H7 (cell line): Measurements from ENCODE around the gene CPM. TPM values are rescaled to one million over a fixed set of nuclear protein-coding genes. Genes with fewer than 3 reads are reported as not detected.
"Not testable (repeated sequence)": the region's sequence is repeated elsewhere in the genome, so short reads cannot be mapped to it uniquely, and the experiment has no call there.

ENCODE experiments used
- DNase-seq: peaks from one replicate; pipeline ENCODE4 v3.0.0; 2012
- H3K27me3 ChIP-seq: 2 replicates; pipeline ENCODE4 v1.6.0; 2011; ENCODE audit warnings: mild to moderate bottlenecking, low read length; ENCODE audit not compliant: control insufficient read depth, insufficient read depth
- H3K36me3 ChIP-seq: replicated peaks from 2 replicates; pipeline ENCODE4 v1.5.1; 2011; ENCODE audit warnings: low read length; ENCODE audit not compliant: control insufficient read depth, insufficient read depth
- H3K4me3 ChIP-seq: 2 replicates; pipeline ENCODE4 v1.5.1; 2011; ENCODE audit warnings: low read depth, mild to moderate bottlenecking, control low read depth, low read length, moderate library complexity; ENCODE audit not compliant: insufficient read depth
- total RNA-seq: library from RNA; depleted of rRNA; stranded (reverse); fragments of >200 nt; shearing (Covaris generic); gene quantifications from 2 replicates; pipeline ENCODE4 v1.2.3, GENCODE V29; 2014

Gene CPM
- total RNA-seq, 1 experiment from 2014 or later = 0.28 TPM

DNA sequence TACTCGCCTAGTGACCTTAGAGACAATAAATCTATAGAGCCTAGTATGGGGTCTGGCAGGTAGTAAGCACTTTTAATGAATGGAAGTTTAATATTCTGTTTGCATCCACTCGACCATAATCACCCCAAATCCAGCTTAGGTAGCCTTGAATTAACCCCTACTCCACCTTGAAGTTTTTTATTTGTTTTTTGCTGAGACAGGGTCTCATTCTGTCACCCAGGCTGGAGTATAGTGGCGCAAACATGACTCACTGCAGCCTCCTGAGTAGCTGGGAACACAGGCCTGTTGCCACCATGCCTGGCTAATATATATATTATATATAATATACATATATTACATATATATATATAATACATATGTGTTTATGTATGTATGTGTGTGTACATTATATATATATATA is 86.2 kb downstream of the CPM start:
- no peak overlapping the region for H3K4me3 ChIP-seq
- no peak for DNase-seq
- H3K36me3 ChIP-seq = peaks cover 2% of the 10 kb centered on the region
- no peaks in the 10 kb centered on the region for H3K27me3 ChIP-seq

- Histone ChIP-seq H3K36me3 (peaks cover 8% of the 10 kb centered on the region), H3K27me3 (no peaks in the 10 kb centered on the region), H3K4me3 (no peak overlapping the region)
- DNase-seq = no peak
Observed at GRCh38 chr12:68844788-68845695, 87.9 kb downstream of the CPM start.

- H3K36me3 ChIP-seq = peaks cover 13% of the 10 kb centered on the region
- no peaks in the 10 kb centered on the region for H3K27me3 ChIP-seq
- no peak for DNase-seq
- no peak overlapping the region for H3K4me3 ChIP-seq
Observed at GRCh38 chr12:68844318-68844745, 88.6 kb downstream of the CPM start.

- peaks cover 19% of the 10 kb centered on the region for H3K36me3 ChIP-seq
- DNase-seq = no peak
- no peaks in the 10 kb centered on the region for H3K27me3 ChIP-seq
- H3K4me3 ChIP-seq = no peak overlapping the region
Observed at GRCh38 chr12:68842784-68843567, 90.0 kb downstream of the CPM start.

DNA sequence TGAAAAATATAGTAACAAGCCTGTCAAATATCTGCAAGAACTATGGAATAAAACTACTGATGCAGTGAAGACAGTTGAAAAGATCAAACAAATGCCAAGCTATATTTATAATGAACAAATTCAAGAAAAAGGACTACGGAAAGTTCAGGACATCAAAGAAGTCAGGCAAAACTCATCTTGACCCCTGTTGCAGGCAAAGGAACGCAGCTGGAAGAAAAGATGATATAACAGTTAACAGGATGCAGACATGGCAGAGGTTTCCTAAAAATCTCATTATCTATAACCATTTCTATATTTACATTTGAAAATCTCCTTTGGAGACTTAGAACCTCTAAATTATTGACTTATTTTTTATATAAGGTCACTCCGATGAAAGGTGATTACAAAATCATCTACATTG is 90.8 kb downstream of the CPM start:
- DNase-seq = no peak
- no peaks in the 10 kb centered on the region for H3K27me3 ChIP-seq
- H3K4me3 ChIP-seq = no peak overlapping the region
- peaks cover 27% of the 10 kb centered on the region for H3K36me3 ChIP-seq

DNA sequence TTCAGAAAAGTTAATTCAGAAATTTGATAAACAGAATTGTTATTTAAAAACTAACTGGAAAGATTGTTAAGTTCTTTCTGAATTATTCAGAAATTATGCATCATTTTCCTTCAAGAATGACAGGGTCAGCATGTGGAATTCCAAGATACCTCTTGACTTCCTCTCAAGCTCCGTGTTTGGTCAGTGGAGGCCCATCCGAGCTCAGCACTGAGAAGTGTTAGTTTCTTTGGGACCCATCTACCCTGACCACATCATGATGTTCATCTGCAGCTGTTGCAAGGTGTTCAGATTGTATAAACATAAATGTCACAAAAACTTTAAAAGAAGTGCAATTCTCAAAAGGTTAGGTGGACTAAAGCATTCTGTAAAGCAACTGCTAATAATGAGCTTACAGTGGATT is 91.3 kb downstream of the CPM start:
- peaks cover 29% of the 10 kb centered on the region for H3K36me3 ChIP-seq
- DNase-seq = no peak
- H3K4me3 ChIP-seq = no peak overlapping the region
- no peaks in the 10 kb centered on the region for H3K27me3 ChIP-seq

DNA sequence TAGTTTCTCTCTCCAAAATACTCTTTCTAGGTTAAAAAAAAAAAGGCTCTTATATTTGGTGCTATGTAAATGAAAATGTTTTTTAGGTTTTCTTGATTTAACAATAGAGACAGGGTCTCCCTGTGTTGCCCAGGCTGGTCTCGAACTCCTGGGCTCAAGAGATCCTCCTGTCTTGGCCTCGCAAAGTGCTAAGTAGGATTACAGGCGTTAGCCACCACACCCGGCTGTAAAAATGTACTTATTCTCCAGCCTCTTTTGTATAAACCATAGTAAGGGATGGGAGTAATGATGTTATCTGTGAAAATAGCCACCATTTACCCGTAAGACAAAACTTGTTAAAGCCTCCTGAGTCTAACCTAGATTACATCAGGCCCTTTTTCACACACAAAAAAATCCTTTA is 91.8 kb downstream of the CPM start:
- H3K4me3 ChIP-seq, DNase-seq, H3K27me3 ChIP-seq: not testable (repeated sequence)
- H3K36me3 ChIP-seq = peaks cover 31% of the 10 kb centered on the region

DNA sequence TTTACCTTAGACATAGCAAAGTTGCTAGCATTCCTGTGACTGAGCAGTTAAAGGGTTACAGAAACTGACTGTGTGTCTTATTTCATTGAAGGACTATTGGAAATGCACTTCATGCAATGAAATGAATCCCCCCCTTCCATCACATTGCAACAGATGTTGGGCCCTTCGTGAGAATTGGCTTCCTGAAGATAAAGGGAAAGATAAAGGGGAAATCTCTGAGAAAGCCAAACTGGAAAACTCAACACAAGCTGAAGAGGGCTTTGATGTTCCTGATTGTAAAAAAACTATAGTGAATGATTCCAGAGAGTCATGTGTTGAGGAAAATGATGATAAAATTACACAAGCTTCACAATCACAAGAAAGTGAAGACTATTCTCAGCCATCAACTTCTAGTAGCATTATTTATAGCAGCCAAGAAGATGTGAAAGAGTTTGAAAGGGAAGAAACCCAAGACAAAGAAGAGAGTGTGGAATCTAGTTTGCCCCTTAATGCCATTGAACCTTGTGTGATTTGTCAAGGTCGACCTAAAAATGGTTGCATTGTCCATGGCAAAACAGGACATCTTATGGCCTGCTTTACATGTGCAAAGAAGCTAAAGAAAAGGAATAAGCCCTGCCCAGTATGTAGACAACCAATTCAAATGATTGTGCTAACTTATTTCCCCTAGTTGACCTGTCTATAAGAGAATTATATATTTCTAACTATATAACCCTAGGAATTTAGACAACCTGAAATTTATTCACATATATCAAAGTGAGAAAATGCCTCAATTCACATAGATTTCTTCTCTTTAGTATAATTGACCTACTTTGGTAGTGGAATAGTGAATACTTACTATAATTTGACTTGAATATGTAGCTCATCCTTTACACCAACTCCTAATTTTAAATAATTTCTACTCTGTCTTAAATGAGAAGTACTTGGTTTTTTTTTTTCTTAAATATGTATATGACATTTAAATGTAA is 93.5 kb downstream of the CPM start:
- Histone ChIP-seq H3K4me3 (no peak overlapping the region), H3K36me3 (peaks cover 37% of the 10 kb centered on the region), H3K27me3 (no peaks in the 10 kb centered on the region)
- no peak for DNase-seq

DNA sequence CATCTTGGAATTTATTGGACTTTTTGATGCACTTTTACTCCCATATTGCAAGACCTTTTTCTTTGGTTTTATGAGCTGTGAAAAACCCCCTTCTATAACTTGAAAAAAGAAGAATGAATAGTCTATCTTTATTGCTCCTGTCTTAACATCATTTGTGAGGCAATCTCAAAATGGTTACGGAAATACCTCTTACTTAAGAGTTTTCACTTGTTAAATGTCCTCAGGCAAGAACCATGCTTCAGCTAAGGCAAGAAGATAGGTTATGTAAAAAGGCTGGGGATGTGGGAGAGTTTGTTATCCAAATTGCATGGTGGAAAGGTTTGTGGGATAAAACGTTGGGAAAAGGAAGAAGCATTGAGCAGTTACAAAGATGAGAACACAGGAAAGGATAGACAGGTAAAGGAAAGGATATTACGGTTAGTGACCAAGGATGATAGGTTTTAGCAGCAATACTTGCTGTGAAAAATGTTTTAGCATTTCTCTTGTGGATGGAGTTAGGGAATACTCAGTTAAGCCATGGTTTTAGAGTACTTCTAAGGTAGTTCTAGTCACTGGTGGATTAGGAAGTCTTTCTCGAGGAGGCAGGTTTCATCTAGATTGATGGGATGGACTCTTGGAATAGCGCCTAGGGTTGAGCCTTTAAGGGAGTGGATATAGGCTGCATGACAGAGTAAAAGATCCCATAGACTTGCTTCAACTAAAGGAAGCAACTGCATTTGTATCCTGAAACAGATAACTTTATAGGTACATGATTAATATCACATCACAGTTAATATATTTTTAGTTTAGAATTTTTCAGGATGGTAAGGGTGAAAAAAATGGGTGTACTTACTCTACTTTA is 94.7 kb downstream of the CPM start:
- no peak for DNase-seq
- Histone ChIP-seq H3K36me3 (peaks cover 36% of the 10 kb centered on the region), H3K4me3 (no peak overlapping the region), H3K27me3 (no peaks in the 10 kb centered on the region)

DNA sequence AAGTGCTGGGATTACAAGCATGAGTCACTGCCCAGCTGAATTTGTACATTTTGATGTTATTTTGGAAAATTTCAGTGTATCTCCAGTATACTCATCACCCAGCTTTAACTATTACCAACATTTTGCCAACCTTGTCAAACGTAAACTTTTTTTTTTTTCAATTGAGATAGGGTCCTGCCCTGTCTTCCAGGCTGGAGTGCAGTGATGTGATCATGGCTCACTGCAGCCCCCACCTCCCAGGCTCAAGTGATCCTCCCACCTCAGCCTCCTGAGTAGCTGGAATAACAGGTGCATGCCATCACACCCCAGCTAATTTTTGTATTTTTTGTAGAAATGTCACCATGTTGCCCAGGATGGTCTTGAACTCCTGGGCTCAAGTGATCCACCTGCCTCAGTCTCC is 95.8 kb downstream of the CPM start:
- Histone ChIP-seq H3K27me3 (no peaks in the 10 kb centered on the region), H3K36me3 (peaks cover 37% of the 10 kb centered on the region), H3K4me3 (no peak overlapping the region)
- DNase-seq = no peak

GRCh38 chr12:68835333-68835908 is 97.5 kb downstream of the CPM start:
- Histone ChIP-seq H3K4me3 (no peak overlapping the region), H3K36me3 (peaks cover 39% of the 10 kb centered on the region), H3K27me3 (no peaks in the 10 kb centered on the region)
- peak; percentile 25 for DNase-seq

DNA sequence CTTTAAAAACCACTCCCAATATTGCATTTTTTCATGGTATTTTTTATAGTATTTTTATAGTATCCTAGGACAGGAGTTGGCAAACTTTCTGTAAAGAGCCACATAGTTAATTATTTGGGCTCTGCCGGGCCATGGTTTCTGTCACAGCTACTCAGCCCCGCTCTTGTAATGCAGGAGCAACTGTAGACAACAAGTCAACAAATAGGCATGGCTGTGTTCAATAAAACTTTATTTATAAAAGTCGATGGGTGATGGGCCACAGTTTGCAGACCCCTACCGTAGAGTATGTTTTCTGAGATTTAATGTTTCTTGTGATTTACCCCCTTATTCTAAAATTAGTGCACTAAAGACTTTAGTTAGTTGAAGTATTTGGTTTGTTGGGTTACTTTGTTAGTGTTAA is 99.5 kb downstream of the CPM start:
- Histone ChIP-seq H3K36me3 (peaks cover 33% of the 10 kb centered on the region), H3K4me3 (no peak overlapping the region), H3K27me3 (no peaks in the 10 kb centered on the region)
- no peak for DNase-seq

DNA sequence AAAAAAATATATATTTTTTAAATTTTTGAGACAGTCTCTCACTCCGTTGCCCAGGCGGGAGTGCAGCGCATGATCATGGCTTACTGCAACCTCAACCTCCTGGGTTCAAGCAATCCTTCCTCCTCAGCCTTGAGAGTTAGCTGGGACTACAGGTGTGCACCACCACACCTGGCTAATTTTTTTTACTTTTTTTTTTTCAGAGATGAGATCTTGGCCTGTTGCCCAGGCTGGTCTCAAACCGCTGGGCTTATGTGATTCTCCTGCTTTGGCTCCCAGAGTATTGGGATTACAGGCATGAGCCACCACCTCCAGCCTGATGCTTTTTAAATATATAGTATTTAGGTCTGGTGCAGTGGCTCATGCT is 100.5 kb downstream of the CPM start:
- no peak for DNase-seq
- Histone ChIP-seq H3K4me3 (no peak overlapping the region), H3K27me3 (no peaks in the 10 kb centered on the region), H3K36me3 (peaks cover 31% of the 10 kb centered on the region)
